DND-41 (cell line): ENCODE measurements around the gene MAP2K1.
"Not testable (repeated sequence)": the region's sequence is repeated elsewhere in the genome, so short reads cannot be mapped to it uniquely, and the experiment has no call there.

Source experiments
- EZH2 ChIP-seq: IDR thresholded peaks from 3 replicates; pipeline ENCODE4 v1.6.1; 2012; ENCODE audit warnings: borderline replicate concordance, low read depth, mild to moderate bottlenecking, moderate library complexity, low read length, inconsistent platforms; ENCODE audit not compliant: severe bottlenecking
- TF ChIP-seq, protein P1 (sequence below): IDR thresholded peaks from 2 replicates; pipeline ENCODE4 v1.5.1; 2012; ENCODE audit warnings: borderline replicate concordance, low read length, moderate library complexity, mild to moderate bottlenecking; ENCODE audit not compliant: poor library complexity, severe bottlenecking; ENCODE audit errors: extremely low read depth

- TF ChIP-seq, protein P1, sequence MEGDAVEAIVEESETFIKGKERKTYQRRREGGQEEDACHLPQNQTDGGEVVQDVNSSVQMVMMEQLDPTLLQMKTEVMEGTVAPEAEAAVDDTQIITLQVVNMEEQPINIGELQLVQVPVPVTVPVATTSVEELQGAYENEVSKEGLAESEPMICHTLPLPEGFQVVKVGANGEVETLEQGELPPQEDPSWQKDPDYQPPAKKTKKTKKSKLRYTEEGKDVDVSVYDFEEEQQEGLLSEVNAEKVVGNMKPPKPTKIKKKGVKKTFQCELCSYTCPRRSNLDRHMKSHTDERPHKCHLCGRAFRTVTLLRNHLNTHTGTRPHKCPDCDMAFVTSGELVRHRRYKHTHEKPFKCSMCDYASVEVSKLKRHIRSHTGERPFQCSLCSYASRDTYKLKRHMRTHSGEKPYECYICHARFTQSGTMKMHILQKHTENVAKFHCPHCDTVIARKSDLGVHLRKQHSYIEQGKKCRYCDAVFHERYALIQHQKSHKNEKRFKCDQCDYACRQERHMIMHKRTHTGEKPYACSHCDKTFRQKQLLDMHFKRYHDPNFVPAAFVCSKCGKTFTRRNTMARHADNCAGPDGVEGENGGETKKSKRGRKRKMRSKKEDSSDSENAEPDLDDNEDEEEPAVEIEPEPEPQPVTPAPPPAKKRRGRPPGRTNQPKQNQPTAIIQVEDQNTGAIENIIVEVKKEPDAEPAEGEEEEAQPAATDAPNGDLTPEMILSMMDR, result not testable (repeated sequence)
- TF ChIP-seq EZH2, result not testable (repeated sequence)
Observed at GRCh38 chr15:66500346-66500745, 113.6 kb downstream of the MAP2K1 start.
